ENCODE measurements around the gene USH2A.

The USH2A gene

DNA sequence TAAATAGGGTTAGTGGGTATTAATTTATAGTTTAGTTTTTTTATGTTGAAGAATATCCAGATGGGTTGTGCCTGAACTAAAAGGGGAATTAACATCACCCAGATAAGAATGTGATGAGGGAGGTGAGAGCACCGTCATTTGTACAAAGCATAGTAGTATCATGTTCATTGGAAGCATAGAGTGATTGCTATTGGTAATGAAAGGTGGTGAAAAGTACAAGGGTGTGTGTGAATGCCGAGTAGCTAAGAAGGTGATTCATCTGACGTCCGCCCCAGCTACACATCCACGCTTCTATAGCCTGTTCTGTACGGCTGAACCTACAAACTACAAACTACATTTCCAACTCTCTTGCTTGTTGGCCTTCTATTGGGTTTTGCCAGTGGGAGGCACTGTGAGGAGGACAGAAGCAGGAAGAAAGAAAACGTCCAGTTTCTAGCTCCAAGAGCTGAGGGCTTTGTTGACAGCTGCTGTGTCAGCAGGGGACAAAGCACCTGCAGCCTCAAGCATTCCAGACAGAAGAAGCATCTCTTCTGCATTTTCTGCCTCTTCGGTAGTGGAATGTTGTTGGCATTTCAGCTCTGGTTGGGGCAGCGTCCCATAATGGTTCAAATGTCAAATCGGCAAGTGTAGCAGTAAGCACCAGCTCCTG is 451.3 kb downstream of the USH2A start:
- Histone ChIP-seq H3F3A (ENCODE audit: low read depth) (no peaks in the 10 kb centered on the region), H3K9me2 (replicated peaks; ENCODE audit: low read depth, low read length) (no peaks in the 10 kb centered on the region), H3K4me3 (ENCODE audit: low read length, poor library complexity, severe bottlenecking) (no peak overlapping the region), H4K20me1 (ENCODE audit: insufficient read depth, low read length, poor library complexity, severe bottlenecking) (no peaks in the 10 kb centered on the region), H3K36me3 (ENCODE audit: insufficient read depth, low read length) (no peaks in the 10 kb centered on the region), H3K4me2 (ENCODE audit: low read depth, low read length, poor library complexity, severe bottlenecking) (no peak overlapping the region), H3K27me3 (ENCODE audit: insufficient read depth, low read length, poor library complexity, severe bottlenecking) (no peaks in the 10 kb centered on the region), H2AFZ (ENCODE audit: low read length) (no peak overlapping the region), H3K4me1 (ENCODE audit: insufficient read depth, low read length, poor library complexity, severe bottlenecking) (no peaks in the 10 kb centered on the region), H3K9me3 (ENCODE audit: insufficient read depth, low read depth, low read length) (no peaks in the 10 kb centered on the region), H3K9ac (ENCODE audit: low read depth, low read length, poor library complexity, severe bottlenecking) (no peak overlapping the region), H3K79me2 (ENCODE audit: insufficient read depth, low read length) (no peaks in the 10 kb centered on the region)
- TF ChIP-seq EZH2phosphoT487 (IDR thresholded peaks at IDR 0.05; ENCODE audit: borderline replicate concordance) = no peak
- TF ChIP-seq, protein P1, sequence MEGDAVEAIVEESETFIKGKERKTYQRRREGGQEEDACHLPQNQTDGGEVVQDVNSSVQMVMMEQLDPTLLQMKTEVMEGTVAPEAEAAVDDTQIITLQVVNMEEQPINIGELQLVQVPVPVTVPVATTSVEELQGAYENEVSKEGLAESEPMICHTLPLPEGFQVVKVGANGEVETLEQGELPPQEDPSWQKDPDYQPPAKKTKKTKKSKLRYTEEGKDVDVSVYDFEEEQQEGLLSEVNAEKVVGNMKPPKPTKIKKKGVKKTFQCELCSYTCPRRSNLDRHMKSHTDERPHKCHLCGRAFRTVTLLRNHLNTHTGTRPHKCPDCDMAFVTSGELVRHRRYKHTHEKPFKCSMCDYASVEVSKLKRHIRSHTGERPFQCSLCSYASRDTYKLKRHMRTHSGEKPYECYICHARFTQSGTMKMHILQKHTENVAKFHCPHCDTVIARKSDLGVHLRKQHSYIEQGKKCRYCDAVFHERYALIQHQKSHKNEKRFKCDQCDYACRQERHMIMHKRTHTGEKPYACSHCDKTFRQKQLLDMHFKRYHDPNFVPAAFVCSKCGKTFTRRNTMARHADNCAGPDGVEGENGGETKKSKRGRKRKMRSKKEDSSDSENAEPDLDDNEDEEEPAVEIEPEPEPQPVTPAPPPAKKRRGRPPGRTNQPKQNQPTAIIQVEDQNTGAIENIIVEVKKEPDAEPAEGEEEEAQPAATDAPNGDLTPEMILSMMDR (conservative IDR thresholded peaks at IDR 0.05; ENCODE audit: low read length) = no peak

DNA sequence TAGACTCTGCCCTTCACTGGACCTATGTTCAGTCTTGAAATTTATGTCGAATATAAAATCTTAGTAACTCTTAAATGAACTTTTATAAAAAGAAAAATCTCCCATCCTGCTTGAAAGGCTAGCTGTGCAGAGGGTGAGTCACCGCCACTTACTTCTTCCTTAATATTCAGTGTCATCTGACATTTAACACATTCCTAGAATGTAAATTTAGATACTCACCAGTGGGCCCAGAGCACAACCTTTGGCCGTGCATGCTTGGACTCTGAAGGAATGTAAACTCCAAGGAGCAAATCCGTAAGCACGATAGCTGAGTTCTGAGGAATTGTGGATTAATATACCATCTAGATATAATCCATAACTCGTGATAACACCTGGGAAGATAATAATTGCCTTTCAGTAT is 452.8 kb downstream of the USH2A start:
- no peak overlapping the region for H3K9ac ChIP-seq (ENCODE audit: low read depth, low read length, poor library complexity, severe bottlenecking)
- H3K9me3 ChIP-seq (ENCODE audit: insufficient read depth, low read depth, low read length) = no peaks in the 10 kb centered on the region
- H3F3A ChIP-seq (ENCODE audit: low read depth) = no peaks in the 10 kb centered on the region
- H3K27me3 ChIP-seq (ENCODE audit: insufficient read depth, low read length, poor library complexity, severe bottlenecking) = no peaks in the 10 kb centered on the region
- no peaks in the 10 kb centered on the region for H3K79me2 ChIP-seq (ENCODE audit: insufficient read depth, low read length)
- H3K4me2 ChIP-seq (ENCODE audit: low read depth, low read length, poor library complexity, severe bottlenecking) = no peak overlapping the region
- no peaks in the 10 kb centered on the region for H4K20me1 ChIP-seq (ENCODE audit: insufficient read depth, low read length, poor library complexity, severe bottlenecking)
- no peak for TF ChIP-seq EZH2phosphoT487 (IDR thresholded peaks at IDR 0.05; ENCODE audit: borderline replicate concordance)
- TF ChIP-seq, protein P1 (conservative IDR thresholded peaks at IDR 0.05; ENCODE audit: low read length) = no peak
- no peaks in the 10 kb centered on the region for H3K9me2 ChIP-seq (replicated peaks; ENCODE audit: low read depth, low read length)
- no peaks in the 10 kb centered on the region for H3K4me1 ChIP-seq (ENCODE audit: insufficient read depth, low read length, poor library complexity, severe bottlenecking)
- H3K36me3 ChIP-seq (ENCODE audit: insufficient read depth, low read length) = no peaks in the 10 kb centered on the region
- no peak overlapping the region for H2AFZ ChIP-seq (ENCODE audit: low read length)
- no peak overlapping the region for H3K4me3 ChIP-seq (ENCODE audit: low read length, poor library complexity, severe bottlenecking)

GRCh38 chr1:215963621-215964020 is 459.6 kb downstream of the USH2A start:
- Histone ChIP-seq H2AFZ (ENCODE audit: low read length) (no peak overlapping the region), H3K36me3 (ENCODE audit: insufficient read depth, low read length) (no peaks in the 10 kb centered on the region), H3K4me2 (ENCODE audit: low read depth, low read length, poor library complexity, severe bottlenecking) (no peak overlapping the region), H3K4me1 (ENCODE audit: insufficient read depth, low read length, poor library complexity, severe bottlenecking) (no peaks in the 10 kb centered on the region), H3K9me3 (ENCODE audit: insufficient read depth, low read depth, low read length) (no peaks in the 10 kb centered on the region), H3K9me2 (replicated peaks; ENCODE audit: low read depth, low read length) (no peaks in the 10 kb centered on the region), H3K4me3 (ENCODE audit: low read length, poor library complexity, severe bottlenecking) (no peak overlapping the region), H3K27me3 (ENCODE audit: insufficient read depth, low read length, poor library complexity, severe bottlenecking) (no peaks in the 10 kb centered on the region), H3K79me2 (ENCODE audit: insufficient read depth, low read length) (no peaks in the 10 kb centered on the region), H3F3A (ENCODE audit: low read depth) (no peaks in the 10 kb centered on the region), H4K20me1 (ENCODE audit: insufficient read depth, low read length, poor library complexity, severe bottlenecking) (no peaks in the 10 kb centered on the region), H3K9ac (ENCODE audit: low read depth, low read length, poor library complexity, severe bottlenecking) (no peak overlapping the region)
- no peak for TF ChIP-seq EZH2phosphoT487 (IDR thresholded peaks at IDR 0.05; ENCODE audit: borderline replicate concordance)
- TF ChIP-seq, protein P1 (conservative IDR thresholded peaks at IDR 0.05; ENCODE audit: low read length) = no peak
